ENCODE measurements around the gene RBFOX1.

DNA sequence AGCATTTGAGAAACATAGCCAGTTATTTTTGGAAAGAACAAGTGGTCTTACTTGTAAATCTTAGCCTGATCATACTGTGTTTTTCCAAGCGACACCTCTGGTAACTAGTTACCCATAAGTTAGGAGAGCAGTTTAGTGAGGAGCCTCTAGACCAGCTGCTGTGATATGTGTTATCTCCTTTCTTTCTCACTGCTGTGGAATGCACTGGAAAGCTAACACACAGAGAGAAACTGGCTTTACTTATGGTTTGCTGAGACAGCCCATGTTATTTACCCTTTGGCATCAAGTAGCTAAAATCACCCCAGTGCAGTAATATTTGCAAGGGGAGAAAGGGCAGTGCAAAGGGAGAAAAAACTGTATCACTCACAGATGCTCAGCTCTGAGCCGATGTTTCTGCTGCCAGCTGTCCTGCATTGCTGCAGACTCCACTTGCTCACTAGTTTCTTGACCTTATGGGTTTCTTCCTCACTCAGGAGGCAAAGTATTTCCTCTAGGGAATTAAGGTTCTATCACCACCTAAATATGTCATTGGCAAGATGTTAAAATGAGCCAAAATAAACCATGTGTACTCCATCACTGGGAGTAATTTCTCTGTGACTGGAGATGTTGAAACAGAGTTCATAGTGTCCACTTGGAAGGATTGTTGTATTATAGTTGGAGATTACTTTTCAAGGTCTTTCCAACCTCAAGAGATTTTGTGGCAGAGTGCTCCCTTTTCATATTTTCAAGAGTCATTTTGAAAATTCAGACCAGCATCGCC lies 2.3 kb downstream of the RBFOX1 start:
- TF ChIP-seq, protein P1, sequence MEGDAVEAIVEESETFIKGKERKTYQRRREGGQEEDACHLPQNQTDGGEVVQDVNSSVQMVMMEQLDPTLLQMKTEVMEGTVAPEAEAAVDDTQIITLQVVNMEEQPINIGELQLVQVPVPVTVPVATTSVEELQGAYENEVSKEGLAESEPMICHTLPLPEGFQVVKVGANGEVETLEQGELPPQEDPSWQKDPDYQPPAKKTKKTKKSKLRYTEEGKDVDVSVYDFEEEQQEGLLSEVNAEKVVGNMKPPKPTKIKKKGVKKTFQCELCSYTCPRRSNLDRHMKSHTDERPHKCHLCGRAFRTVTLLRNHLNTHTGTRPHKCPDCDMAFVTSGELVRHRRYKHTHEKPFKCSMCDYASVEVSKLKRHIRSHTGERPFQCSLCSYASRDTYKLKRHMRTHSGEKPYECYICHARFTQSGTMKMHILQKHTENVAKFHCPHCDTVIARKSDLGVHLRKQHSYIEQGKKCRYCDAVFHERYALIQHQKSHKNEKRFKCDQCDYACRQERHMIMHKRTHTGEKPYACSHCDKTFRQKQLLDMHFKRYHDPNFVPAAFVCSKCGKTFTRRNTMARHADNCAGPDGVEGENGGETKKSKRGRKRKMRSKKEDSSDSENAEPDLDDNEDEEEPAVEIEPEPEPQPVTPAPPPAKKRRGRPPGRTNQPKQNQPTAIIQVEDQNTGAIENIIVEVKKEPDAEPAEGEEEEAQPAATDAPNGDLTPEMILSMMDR (IDR thresholded peaks at IDR 0.05) = no peak
- TF ChIP-seq POLR2AphosphoS5 (IDR thresholded peaks at IDR 0.05) (no peak), POLR2A (IDR thresholded peaks at IDR 0.05) (no peak)
